Left ventricle myocardium inferior (tissue), 1 donor: ENCODE data around the gene CSNK1D. TPM values are rescaled to one million over a fixed set of nuclear protein-coding genes. Genes with fewer than 3 reads are reported as not detected.
A peak's percentile ranks its signal among the peaks of the same experiment; 100 is the strongest.

Source experiments
- DNase-seq: peaks from one replicate; pipeline ENCODE4 v3.0.0-alpha.2; 2020
- H3K27ac ChIP-seq: fragments of 200-600 bp; replicated peaks from 2 replicates; pipeline ENCODE4 v1.8.0; 2021
- H3K27me3 ChIP-seq: fragments of 200-600 bp; 2 replicates; pipeline ENCODE4 v1.8.0; 2021; ENCODE audit warnings: low read depth
- H3K36me3 ChIP-seq: fragments of 200-600 bp; 2 replicates; pipeline ENCODE4 v1.8.0; 2021
- H3K4me1 ChIP-seq: fragments of 200-600 bp; 2 replicates; pipeline ENCODE4 v1.8.0; 2021
- H3K4me3 ChIP-seq: fragments of 200-600 bp; 2 replicates; pipeline ENCODE4 v1.8.0; 2021; ENCODE audit warnings: mild to moderate bottlenecking, moderate library complexity
- H3K9me3 ChIP-seq: fragments of 200-600 bp; replicated peaks from 2 replicates; pipeline ENCODE4 v1.8.0; 2021
- intact Hi-C: fragments of 100-400 bp; cut with micrococcal nuclease; formaldehyde crosslinking; loops from one replicate; pipeline ENCODE4 v1.11.0; 2022
- total RNA-seq: library from RNA; stranded (reverse); fragmentation: NEBNext Ultra II Directional; extraction: Animal tissue kit (Norgen Biotek cat#: 25700); gene quantifications from one replicate; pipeline ENCODE4 v1.2.1, GENCODE V29; 2021
- TF ChIP-seq, protein P1 (sequence below): fragments of 200-600 bp; IDR thresholded peaks from 2 replicates; pipeline ENCODE4 v1.8.0; 2021; ENCODE audit warnings: antibody characterized with exemption, mild to moderate bottlenecking, borderline replicate concordance
- donor health status: DM: no; HTN: yes; CAD: no; lungs with severe emphysema.

The CSNK1D gene
- total RNA-seq, 1 donor from 2014 or later: 61.8 TPM

DNA sequence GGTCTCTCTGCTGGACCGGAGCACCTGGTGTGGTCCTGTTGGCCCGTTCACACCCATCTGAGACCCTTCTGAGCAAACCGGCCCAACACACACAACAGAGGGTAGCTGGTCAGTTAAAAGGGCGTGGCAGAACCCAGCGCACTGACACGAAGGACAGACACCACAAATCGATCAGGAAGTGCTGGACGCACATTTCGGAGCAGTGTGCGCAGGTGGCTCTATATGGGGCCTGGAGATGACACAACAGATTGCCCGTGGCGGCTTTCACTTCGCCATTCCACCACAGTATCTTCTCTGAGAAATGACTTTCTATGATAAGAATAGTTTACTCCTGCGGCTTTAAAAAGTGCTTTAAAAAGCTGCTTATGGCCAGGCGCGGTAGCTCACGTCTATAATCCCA, 73.4 kb downstream of the CSNK1D start:
- TF ChIP-seq, protein P1, sequence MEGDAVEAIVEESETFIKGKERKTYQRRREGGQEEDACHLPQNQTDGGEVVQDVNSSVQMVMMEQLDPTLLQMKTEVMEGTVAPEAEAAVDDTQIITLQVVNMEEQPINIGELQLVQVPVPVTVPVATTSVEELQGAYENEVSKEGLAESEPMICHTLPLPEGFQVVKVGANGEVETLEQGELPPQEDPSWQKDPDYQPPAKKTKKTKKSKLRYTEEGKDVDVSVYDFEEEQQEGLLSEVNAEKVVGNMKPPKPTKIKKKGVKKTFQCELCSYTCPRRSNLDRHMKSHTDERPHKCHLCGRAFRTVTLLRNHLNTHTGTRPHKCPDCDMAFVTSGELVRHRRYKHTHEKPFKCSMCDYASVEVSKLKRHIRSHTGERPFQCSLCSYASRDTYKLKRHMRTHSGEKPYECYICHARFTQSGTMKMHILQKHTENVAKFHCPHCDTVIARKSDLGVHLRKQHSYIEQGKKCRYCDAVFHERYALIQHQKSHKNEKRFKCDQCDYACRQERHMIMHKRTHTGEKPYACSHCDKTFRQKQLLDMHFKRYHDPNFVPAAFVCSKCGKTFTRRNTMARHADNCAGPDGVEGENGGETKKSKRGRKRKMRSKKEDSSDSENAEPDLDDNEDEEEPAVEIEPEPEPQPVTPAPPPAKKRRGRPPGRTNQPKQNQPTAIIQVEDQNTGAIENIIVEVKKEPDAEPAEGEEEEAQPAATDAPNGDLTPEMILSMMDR: no peak
- no peaks in the 10 kb centered on the region for H3K27me3 ChIP-seq
- DNase-seq: no peak
- peaks cover 19% of the 10 kb centered on the region for H3K36me3 ChIP-seq
- peaks cover 1% of the 10 kb centered on the region for H3K4me1 ChIP-seq
- intact Hi-C loops: no loop called here
- no peaks in the 10 kb centered on the region for H3K9me3 ChIP-seq
- H3K27ac ChIP-seq: no peak overlapping the region
- no peak overlapping the region for H3K4me3 ChIP-seq

DNA sequence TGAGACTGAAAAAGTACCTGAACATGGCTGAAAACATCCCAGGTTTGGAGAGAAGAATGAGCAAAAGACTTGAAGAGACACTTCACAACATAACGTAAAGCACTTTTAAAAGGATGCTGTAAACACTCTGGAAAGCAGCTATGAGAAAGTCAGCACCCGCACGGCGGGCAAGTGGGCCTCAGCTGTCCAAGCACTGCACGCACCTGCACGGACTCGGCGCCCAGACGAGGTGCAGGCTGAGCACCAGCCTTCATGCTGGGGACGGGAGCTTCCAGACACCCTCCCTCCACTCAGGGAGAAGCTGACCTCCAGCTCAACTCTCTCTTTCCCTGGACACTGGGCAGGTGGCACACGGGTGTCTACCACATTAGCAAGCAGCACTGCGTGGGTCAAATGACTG, 74.0 kb downstream of the CSNK1D start:
- Histone ChIP-seq H3K27ac (no peak overlapping the region), H3K9me3 (no peaks in the 10 kb centered on the region), H3K27me3 (no peaks in the 10 kb centered on the region), H3K4me3 (no peak overlapping the region), H3K4me1 (no peaks in the 10 kb centered on the region), H3K36me3 (peaks cover 26% of the 10 kb centered on the region)
- TF ChIP-seq, protein P1: no peak
- DNase-seq: no peak
- intact Hi-C loops: no loop called here

DNA sequence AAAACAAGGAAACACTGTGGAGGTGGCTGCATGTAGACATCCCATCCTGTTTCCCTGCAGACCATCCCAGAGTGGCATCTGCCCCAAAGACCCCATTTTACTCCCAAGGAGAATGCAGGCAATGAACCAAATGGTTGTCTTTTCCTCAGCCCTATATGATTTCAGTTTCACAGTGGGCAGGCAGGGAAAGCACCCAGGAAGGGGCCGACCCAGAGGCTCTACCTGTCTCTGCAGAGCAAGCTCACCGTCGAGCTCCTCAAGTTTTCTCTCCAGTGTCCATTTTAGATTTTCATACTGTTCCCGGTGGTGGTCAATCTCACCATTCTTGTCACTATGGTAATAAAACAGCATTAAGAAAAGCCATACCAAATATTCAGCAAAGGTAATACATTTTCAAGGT, 75.4 kb downstream of the CSNK1D start:
- Histone ChIP-seq H3K4me1 (no peaks in the 10 kb centered on the region), H3K27me3 (no peaks in the 10 kb centered on the region), H3K36me3 (peaks cover 37% of the 10 kb centered on the region), H3K27ac (no peak overlapping the region), H3K9me3 (no peaks in the 10 kb centered on the region), H3K4me3 (no peak overlapping the region)
- DNase-seq: no peak
- TF ChIP-seq, protein P1: no peak
- intact Hi-C loops: no loop called here

DNA sequence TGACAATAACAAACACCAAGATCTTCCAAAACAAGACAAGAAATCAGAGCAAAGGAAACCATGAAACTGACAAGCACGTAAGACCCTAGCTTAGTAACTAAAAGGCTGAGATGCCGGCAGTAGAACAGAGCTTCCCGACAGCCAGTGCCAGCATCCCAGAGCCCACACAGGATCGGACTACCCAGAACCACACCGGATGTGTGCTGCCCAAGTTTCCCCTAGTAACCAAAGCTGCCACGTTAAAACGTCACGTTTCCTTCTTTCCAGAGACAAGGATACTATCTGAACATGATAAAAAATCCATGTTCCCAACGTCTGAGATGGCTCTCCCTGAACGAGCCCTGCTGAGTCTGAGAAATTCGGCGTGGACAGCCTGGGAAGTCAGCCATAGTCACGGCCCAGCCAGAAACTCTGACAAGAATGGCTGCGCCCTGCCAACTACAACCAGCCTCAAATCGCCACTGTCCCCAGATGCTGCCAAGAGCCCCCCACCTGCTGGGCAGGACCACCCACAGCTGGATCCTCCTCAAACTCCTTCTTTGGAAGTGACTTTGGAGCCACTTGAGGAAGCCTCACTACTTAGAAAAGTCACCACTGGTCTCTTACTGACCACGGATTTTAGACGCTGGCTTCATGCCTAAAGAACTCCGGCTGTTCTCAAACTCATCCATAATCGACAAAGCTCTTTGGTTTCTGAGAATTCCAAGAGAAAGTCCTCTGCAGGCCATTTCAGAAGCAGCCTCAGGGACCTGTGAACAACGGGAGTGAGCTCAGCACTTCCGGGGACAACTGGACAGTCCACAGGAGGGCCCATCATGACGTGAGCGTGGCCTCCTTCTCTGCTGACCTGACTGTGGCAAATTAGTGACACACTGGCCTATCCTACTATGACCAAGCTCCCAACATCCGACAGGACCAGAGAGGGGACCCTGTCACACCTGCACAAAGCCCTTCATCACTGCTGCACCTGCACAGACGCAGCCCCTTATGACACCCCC, 77.5 kb downstream of the CSNK1D start:
- TF ChIP-seq, protein P1: no peak
- Histone ChIP-seq H3K4me3 (peak overlapping the region; percentile 2), H3K9me3 (no peaks in the 10 kb centered on the region), H3K4me1 (no peaks in the 10 kb centered on the region), H3K36me3 (peaks cover 49% of the 10 kb centered on the region), H3K27ac (peak overlapping the region; percentile 43), H3K27me3 (no peaks in the 10 kb centered on the region)
- intact Hi-C loops: no loop called here
- DNase-seq: no peak

DNA sequence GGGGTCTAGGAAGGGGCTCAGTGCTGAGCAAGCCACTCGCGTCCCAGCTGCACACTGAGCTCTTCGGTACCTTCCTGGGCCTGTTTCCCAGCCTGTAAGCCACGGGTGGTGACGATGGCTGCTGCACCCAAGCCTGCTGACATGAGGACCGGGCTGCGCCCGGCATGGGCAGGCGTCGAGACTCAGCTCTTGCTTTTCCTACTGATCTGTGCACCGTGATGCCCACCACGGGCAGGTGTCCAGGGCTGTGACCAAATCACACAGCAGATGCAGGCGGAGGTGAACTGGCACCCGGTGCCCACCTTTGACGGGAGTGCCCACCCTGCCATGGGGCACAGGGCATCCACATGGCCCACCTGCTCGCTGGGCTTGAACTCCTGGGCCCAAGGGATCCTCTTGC, 78.7 kb downstream of the CSNK1D start:
- DNase-seq: no peak
- intact Hi-C loops: no loop called here
- H3K27me3 ChIP-seq: no peaks in the 10 kb centered on the region
- no peak overlapping the region for H3K4me3 ChIP-seq
- TF ChIP-seq, protein P1: no peak
- H3K4me1 ChIP-seq: no peaks in the 10 kb centered on the region
- no peaks in the 10 kb centered on the region for H3K9me3 ChIP-seq
- no peak overlapping the region for H3K27ac ChIP-seq
- H3K36me3 ChIP-seq: peaks cover 48% of the 10 kb centered on the region
